ENCODE measurements around the gene KCNQ1.

Gene KCNQ1

GRCh38 chr11:2683806-2684205 lies 239.0 kb downstream of the KCNQ1 start:
- DNase-seq (ENCODE audit: insufficient read length) (no peak), FAIRE-seq (no peak)
- no peak for TF ChIP-seq TAF1 (IDR thresholded peaks at IDR 0.05; ENCODE audit: borderline replicate concordance, low read depth, low read length)

GRCh38 chr11:2684581-2684980 lies 239.8 kb downstream of the KCNQ1 start:
- no peak for TF ChIP-seq TAF1 (IDR thresholded peaks at IDR 0.05; ENCODE audit: borderline replicate concordance, low read depth, low read length)
- TF ChIP-seq POLR2AphosphoS5 (IDR thresholded peaks at IDR 0.05; ENCODE audit: low read depth, low read length), result no peak
- no peak for DNase-seq (ENCODE audit: insufficient read length)
- no peak for FAIRE-seq

GRCh38 chr11:2685051-2685450 lies 240.2 kb downstream of the KCNQ1 start:
- no peak for FAIRE-seq
- no peak for DNase-seq (ENCODE audit: insufficient read length)

DNA sequence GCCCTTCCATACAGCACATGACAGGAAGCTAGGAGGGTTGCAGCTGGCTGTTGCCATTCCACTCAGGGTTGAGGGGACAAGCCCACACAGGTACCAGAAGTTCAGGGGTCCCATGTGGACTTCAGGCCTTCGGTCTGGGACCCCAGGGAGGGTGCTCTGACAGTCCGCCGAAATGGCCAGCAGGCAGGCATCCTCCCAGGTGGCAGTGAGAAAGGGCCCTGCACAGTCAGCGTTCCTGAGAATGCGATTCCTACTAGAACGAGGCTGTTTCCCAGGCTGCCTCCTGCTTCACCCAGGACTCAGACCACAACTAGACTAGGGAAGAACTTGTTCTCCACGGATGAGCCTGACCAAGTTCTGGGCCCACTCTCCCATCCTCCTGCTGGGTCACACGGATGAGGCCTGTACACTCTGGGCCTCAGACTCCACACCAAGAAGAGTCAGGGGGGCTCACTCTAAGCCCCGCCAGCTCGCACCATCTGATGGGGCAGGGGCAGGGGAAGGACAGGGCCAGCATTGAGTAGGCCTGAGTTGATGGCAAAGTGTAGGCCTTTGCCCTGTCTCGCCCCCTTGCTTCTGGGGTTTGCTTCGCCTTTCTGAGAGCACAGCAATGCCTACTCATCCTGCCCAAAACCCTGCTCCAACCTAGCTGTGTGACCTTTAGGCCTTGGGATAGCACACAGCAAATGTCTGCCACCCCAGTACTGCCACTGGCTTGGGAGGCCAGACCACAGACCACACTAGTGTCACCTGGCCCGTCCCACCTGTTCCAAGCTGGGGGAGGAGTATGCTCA lies 241.0 kb downstream of the KCNQ1 start:
- TF ChIP-seq POLR2AphosphoS5 (IDR thresholded peaks at IDR 0.05; ENCODE audit: low read depth, low read length) (no peak), POLR2A (IDR thresholded peaks at IDR 0.05; ENCODE audit: low read depth, low read length) (no peak), TAF1 (IDR thresholded peaks at IDR 0.05; ENCODE audit: borderline replicate concordance, low read depth, low read length) (no peak)
- FAIRE-seq (no peak), DNase-seq (ENCODE audit: insufficient read length) (no peak)

More at GRCh38 chr11:2685051-2685450, 240.2 kb downstream of the KCNQ1 start:
- TF ChIP-seq POLR2AphosphoS5 (IDR thresholded peaks at IDR 0.05; ENCODE audit: low read depth, low read length) (no peak), TAF1 (IDR thresholded peaks at IDR 0.05; ENCODE audit: borderline replicate concordance, low read depth, low read length) (no peak), POLR2A (IDR thresholded peaks at IDR 0.05; ENCODE audit: low read depth, low read length) (no peak)

DNA sequence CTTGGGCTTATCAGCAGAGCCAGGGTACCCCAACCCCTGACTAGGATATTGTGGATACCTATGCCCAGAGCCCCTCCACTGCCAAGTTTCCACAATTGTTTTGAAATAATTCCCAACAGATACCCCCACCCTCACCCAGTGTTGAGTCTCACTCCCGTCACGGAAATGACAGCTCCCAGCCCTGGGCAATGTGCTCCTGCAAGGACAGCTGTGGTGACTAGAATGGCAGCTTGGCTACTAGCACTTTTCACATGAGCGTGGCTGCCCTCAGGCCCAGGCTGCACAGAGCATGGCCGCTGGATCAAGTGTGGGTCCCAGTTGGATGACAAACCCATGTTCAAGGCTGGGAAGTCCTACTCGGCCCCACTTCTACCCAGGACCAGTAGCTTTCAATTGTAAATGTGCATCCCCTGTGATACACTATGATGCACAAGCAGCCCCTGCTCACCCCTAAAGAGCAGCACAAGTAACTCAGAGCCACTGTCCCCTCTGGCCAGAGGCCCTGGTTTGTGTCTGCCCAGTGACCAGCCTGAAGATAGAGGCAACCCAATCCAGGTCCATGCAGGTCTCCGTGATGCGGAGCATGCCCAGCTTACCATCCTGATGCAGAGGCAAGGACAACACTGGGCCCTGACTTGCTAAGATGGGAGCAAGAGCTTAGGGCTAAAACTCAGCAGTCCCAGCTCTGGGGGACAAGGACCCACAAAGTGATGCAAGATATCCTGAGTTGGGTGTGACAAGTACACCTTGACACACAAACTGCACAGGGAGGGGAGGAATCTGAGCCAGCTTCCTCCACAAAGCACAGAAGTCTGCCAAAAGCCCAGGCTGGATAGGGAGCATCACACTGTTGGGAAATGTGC lies 241.8 kb downstream of the KCNQ1 start:
- peak; percentile 46 for FAIRE-seq

DNA sequence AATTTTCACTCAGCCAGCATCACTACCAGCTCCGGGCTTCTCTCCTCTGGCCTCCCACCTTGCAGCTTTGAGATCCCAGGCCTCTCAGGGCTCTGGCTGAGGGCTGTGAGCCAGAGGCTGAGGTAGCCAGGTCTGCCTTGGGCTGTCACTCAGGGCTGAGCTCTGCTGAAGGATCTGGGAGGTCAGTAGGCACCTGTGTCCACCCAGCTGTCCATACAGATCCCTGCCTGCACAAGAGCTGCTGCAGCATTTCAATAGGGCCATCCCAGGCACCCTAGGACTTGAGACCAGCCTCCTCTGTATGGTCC lies 242.4 kb downstream of the KCNQ1 start:
- TF ChIP-seq POLR2A (IDR thresholded peaks at IDR 0.05; ENCODE audit: low read depth, low read length) (no peak), TAF1 (IDR thresholded peaks at IDR 0.05; ENCODE audit: borderline replicate concordance, low read depth, low read length) (no peak), POLR2AphosphoS5 (IDR thresholded peaks at IDR 0.05; ENCODE audit: low read depth, low read length) (no peak)
- DNase-seq (ENCODE audit: insufficient read length), result no peak
- no peak for FAIRE-seq

More for the DNA sequence above, 241.8 kb downstream of the KCNQ1 start:
- no peak for DNase-seq (ENCODE audit: insufficient read length)
- TF ChIP-seq POLR2AphosphoS5 (IDR thresholded peaks at IDR 0.05; ENCODE audit: low read depth, low read length), result no peak
- TF ChIP-seq POLR2A (IDR thresholded peaks at IDR 0.05; ENCODE audit: low read depth, low read length), result no peak
- no peak for TF ChIP-seq TAF1 (IDR thresholded peaks at IDR 0.05; ENCODE audit: borderline replicate concordance, low read depth, low read length)

DNA sequence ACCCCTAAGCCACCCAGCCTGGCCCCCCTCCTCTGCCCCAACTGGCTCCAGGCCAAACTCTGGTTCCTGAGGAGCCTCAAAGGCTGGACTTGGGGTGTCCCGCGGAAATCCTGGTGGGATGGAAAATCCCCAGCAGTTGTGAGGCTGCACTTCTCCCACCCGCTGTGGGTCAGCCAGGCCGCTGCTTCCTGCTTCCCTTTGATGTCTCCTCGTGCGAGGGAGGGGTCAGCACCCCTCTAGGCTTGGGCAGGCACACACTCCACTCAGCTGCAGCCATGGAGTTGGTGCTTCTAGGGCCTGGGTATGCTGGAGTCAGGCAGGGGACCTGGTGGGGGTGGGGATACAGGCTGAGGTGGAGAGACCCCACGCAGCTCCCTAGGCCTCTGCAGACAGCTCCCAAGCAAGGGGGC lies 243.0 kb downstream of the KCNQ1 start:
- no peak for FAIRE-seq
- no peak for DNase-seq (ENCODE audit: insufficient read length)
- TF ChIP-seq TAF1 (IDR thresholded peaks at IDR 0.05; ENCODE audit: borderline replicate concordance, low read depth, low read length) (no peak), POLR2AphosphoS5 (IDR thresholded peaks at IDR 0.05; ENCODE audit: low read depth, low read length) (no peak), POLR2A (IDR thresholded peaks at IDR 0.05; ENCODE audit: low read depth, low read length) (no peak)

DNA sequence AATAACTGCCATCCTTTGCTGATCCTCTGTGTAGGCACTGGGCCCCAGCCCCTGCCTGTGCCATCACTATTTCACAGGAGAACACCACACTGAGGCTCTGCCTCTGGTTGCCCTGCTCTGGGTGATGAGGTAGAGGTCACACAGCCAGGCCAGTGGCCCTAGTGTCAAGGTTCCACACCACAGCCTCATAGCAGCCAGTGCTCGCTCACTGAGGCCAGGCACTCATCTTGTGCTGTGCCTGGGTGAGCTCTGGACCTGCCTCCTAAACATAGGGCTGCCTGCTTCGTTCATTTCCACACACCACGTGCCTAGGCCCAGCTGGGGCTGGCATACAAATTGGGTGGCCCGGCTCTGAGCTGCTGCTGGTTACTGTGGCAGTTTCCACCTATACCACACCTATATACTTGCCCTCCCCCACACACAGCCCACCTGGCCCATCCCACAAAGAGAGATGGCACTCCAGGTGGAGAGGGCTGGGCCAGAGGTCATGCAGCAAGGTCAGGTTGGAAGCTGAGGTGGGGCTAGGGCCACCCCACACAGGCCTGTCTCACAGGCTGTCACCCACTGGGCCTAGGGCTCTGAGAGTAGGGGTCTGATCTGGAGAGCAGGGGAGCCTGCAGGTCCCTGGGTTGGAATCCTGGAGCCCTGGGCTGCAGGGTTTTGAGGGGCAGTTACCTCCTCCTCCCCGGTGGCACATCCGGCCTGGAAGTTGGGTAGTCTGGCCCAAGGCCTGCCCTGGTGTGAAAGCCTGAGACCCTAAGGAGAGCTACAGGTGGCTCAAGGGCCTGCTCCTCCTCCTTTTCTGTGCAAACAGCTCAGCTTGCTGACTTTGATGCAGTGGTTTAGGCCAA lies 243.8 kb downstream of the KCNQ1 start:
- no peak for DNase-seq (ENCODE audit: insufficient read length)
- no peak for TF ChIP-seq POLR2A (IDR thresholded peaks at IDR 0.05; ENCODE audit: low read depth, low read length)
- no peak for TF ChIP-seq TAF1 (IDR thresholded peaks at IDR 0.05; ENCODE audit: borderline replicate concordance, low read depth, low read length)
- TF ChIP-seq POLR2AphosphoS5 (IDR thresholded peaks at IDR 0.05; ENCODE audit: low read depth, low read length), result no peak
- no peak for FAIRE-seq

- no peak for FAIRE-seq
- no peak for DNase-seq (ENCODE audit: insufficient read length)
- TF ChIP-seq POLR2A (IDR thresholded peaks at IDR 0.05; ENCODE audit: low read depth, low read length) (no peak), POLR2AphosphoS5 (IDR thresholded peaks at IDR 0.05; ENCODE audit: low read depth, low read length) (no peak), TAF1 (IDR thresholded peaks at IDR 0.05; ENCODE audit: borderline replicate concordance, low read depth, low read length) (no peak)
Observed at GRCh38 chr11:2689651-2690575, 245.1 kb downstream of the KCNQ1 start.

GRCh38 chr11:2690596-2691354 lies 246.0 kb downstream of the KCNQ1 start:
- no peak for TF ChIP-seq POLR2A (IDR thresholded peaks at IDR 0.05; ENCODE audit: low read depth, low read length)
- DNase-seq (ENCODE audit: insufficient read length) (no peak), FAIRE-seq (no peak)

Data from GM12892 (cell line).